Cardiac fibroblast (primary cell): Measurements from ENCODE around the gene SPI1.

Experiments
- DNase-seq, 2 donors: peaks; one replicate each; pipeline versions ENCODE4 v3.0.0 to v3.0.0-alpha.2; 2010; ENCODE audit warnings: low read depth in 2 of 2
- H3K4me3 ChIP-seq, 2 donors: replicated peaks in 1 of 2; 1 replicate in 1 of 2; 2 replicates in 1 of 2; pipeline ENCODE4 v1.5.1; 2011; ENCODE audit warnings: low read depth in 2 of 2, low read length in 2 of 2, mild to moderate bottlenecking in 2 of 2, moderate library complexity in 1 of 2
- TF ChIP-seq, protein P1 (sequence below): IDR thresholded peaks from one replicate; pipeline ENCODE4 v1.5.1; 2011; ENCODE audit warnings: low read depth, mild to moderate bottlenecking, low read length, inconsistent platforms

The SPI1 gene

DNA sequence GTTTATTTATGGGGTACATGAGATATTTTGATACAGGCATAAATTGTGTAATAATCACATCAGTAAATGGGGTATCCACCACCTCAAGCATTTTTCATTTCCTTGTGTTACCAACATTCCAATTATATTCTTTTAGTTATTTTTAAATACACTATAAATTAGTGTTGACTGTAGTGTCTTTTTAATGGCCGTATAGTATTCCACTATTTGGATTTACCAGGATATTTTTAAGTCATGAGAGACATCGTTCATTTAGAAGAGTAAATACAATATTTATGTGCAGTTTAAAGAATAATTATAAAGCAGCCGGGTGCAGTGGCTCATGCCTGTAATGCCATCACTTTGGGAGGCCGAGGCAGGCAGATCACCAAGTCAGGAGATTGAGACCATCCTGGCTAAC, 6.2 kb upstream of the SPI1 start:
- TF ChIP-seq, protein P1, sequence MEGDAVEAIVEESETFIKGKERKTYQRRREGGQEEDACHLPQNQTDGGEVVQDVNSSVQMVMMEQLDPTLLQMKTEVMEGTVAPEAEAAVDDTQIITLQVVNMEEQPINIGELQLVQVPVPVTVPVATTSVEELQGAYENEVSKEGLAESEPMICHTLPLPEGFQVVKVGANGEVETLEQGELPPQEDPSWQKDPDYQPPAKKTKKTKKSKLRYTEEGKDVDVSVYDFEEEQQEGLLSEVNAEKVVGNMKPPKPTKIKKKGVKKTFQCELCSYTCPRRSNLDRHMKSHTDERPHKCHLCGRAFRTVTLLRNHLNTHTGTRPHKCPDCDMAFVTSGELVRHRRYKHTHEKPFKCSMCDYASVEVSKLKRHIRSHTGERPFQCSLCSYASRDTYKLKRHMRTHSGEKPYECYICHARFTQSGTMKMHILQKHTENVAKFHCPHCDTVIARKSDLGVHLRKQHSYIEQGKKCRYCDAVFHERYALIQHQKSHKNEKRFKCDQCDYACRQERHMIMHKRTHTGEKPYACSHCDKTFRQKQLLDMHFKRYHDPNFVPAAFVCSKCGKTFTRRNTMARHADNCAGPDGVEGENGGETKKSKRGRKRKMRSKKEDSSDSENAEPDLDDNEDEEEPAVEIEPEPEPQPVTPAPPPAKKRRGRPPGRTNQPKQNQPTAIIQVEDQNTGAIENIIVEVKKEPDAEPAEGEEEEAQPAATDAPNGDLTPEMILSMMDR, result no peak
- no peak for DNase-seq
- H3K4me3 ChIP-seq, result no peak overlapping the region

DNA sequence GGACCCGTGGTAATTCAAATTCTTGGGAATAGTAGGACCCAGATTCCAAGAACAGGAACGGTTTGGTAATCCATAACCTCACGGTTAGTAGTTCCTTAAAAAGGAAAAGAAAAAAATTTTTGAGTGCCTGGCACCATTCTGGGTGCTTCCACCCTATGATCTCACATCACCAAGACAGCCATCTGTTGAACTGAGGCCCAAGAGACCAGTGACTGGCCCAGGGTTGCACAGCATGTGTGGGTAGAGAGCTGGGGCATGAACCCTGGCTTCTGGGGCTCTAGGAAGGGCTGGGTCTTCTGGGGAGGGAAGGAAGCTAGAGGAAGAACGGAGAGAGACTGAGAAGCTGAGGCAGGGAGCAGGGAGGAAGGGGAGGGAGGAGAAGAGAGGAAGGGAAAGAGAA, 4.7 kb upstream of the SPI1 start:
- H3K4me3 ChIP-seq, result no peak overlapping the region
- TF ChIP-seq, protein P1, result no peak
- no peak for DNase-seq

DNA sequence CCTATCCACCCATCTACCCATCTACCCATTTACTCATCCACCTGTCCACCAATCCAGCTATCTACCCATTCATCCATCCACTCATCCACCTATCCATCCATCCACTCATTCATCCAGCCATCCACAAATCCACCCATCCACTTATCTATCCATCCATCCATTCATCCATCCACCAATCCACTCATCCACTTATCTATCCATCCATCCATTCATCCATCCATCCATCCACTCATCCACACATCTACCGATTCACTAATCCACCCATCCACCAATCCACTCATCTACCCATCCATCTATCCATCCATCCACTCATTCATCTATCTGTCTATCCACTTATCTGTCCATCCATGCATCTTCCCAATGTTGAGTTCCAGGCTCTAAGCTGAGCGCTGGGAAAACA, 1.7 kb upstream of the SPI1 start:
- TF ChIP-seq, protein P1, result no peak
- no peak for DNase-seq
- no peak overlapping the region for H3K4me3 ChIP-seq

DNA sequence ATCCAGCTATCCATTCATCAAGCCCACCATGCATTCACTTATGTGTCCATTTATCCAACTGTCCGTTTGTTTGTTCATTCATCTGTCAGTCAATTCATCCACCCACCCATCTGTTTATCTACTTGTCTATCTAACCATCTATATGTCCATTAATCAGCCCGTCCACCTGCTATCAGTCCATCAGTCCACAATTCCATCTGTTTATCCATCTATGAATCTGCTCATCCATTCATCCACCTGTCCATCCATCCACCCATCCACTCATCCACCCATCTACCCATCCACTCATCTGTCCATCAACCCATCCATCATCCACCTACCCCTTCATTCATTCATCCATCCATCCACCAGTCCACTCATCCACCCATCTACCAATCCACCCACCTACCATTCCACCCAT, 970 bp upstream of the SPI1 start:
- no peak overlapping the region for H3K4me3 ChIP-seq
- TF ChIP-seq, protein P1, result no peak
- no peak for DNase-seq

DNA sequence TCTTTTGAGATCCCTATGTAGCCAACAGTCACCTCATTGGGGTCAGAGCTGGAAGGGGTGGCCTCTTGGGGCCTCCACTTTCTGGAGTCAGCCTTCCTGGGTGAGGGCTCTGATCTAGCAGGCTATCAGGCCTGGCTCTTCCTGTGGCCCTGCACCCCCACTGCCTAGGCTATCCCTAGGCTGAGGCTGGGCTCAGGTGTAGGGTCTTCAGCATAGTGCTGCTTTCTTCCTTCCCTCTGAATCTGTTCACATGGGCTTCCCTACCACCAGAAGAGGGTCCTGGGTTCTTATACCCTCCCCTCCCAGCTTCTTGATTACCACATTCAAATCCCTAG, 456 bp upstream of the SPI1 start:
- TF ChIP-seq, protein P1, result no peak
- H3K4me3 ChIP-seq, result no peak overlapping the region
- no peak for DNase-seq

DNA sequence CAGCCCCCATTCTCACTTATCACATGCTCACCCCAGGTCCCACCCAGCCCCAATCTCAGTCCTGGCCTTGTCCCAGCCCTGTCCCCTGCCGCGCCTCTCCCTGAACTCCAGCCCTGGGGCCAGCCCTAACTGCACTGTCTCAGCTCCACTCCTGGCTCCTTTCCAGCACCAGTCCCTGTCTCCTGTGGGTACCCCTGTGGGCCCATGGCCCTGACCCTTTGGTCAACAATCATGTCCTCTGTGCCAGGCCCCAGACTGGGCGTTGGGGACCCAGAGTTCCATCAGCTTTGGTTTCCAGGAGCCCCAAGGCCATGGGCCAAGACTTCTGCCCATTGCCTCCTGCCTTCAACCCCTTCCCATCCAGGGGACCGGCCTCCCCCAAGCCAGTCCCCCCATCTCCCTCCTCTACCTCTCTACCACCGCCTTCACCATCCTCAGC, 757 bp downstream of the SPI1 start:
- DNase-seq, result no peak
- H3K4me3 ChIP-seq, result no peak overlapping the region
- TF ChIP-seq, protein P1, result no peak
